Mesenchymal stem cell (in vitro differentiated cells and primary cell): ENCODE results near the gene SLC13A5.
A peak's percentile ranks its signal among the peaks of the same experiment; 100 is the strongest.

Experiments used
- DNase-seq: peaks from one replicate; pipeline ENCODE4 v3.0.0-alpha.2; 2013
- H2AFZ ChIP-seq: one replicate; pipeline ENCODE4 v1.6.1; 2013; ENCODE audit warnings: low read depth, mild to moderate bottlenecking, control low read depth, inconsistent platforms, low read length, moderate library complexity
- H2AK5ac ChIP-seq: 2 replicates; pipeline ENCODE4 v1.6.1; 2013; ENCODE audit warnings: low read length, moderate library complexity, mild to moderate bottlenecking, inconsistent platforms; ENCODE audit not compliant: severe bottlenecking
- H2BK120ac ChIP-seq: one replicate; pipeline ENCODE4 v1.6.1; 2013; ENCODE audit warnings: low read depth, mild to moderate bottlenecking, inconsistent platforms, low read length, moderate library complexity
- H2BK12ac ChIP-seq, 2 experiments: one replicate each; pipeline ENCODE4 v1.6.1; 2013; ENCODE audit warnings: inconsistent platforms in 2 of 2, low read length in 2 of 2, mild to moderate bottlenecking in 2 of 2, moderate library complexity in 2 of 2, control low read depth in 1 of 2
- H2BK15ac ChIP-seq: one replicate; pipeline ENCODE4 v1.6.1; 2013; ENCODE audit warnings: mild to moderate bottlenecking, low read depth, inconsistent platforms; ENCODE audit not compliant: poor library complexity, severe bottlenecking
- H2BK5ac ChIP-seq: 2 replicates; pipeline ENCODE4 v1.6.1; 2013; ENCODE audit warnings: low read depth, mild to moderate bottlenecking, low read length, control low read depth, inconsistent platforms; ENCODE audit not compliant: poor library complexity, severe bottlenecking
- H3K14ac ChIP-seq, 2 experiments: one replicate each; pipeline ENCODE4 v1.6.1; 2013; ENCODE audit warnings: inconsistent platforms in 2 of 2, low read length in 2 of 2, control low read depth in 1 of 2, mild to moderate bottlenecking in 1 of 2, moderate library complexity in 1 of 2
- H3K18ac ChIP-seq, 2 experiments: one replicate each; pipeline ENCODE4 v1.6.1; 2013; ENCODE audit warnings: inconsistent platforms in 2 of 2, low read length in 2 of 2, control low read depth in 1 of 2, low read depth in 1 of 2, mild to moderate bottlenecking in 1 of 2
- H3K23ac ChIP-seq, 2 experiments: one replicate each; pipeline ENCODE4 v1.6.1; 2013; ENCODE audit warnings: inconsistent platforms in 2 of 2, low read length in 2 of 2, mild to moderate bottlenecking in 2 of 2, moderate library complexity in 2 of 2, control low read depth in 1 of 2
- H3K27ac ChIP-seq: 2 replicates; pipeline ENCODE4 v1.5.1; 2013; ENCODE audit warnings: mild to moderate bottlenecking, moderate library complexity, low read length, control low read depth, inconsistent platforms; ENCODE audit not compliant: poor library complexity, severe bottlenecking
- H3K27me3 ChIP-seq, 2 experiments: 2 replicates each; pipeline versions ENCODE4 v1.6.1 to v1.7.0; 2013; ENCODE audit warnings: low read length in 2 of 2, mild to moderate bottlenecking in 2 of 2, moderate library complexity in 2 of 2, control low read depth in 1 of 2, inconsistent platforms in 1 of 2; ENCODE audit not compliant: control insufficient read depth in 1 of 2, insufficient read depth in 1 of 2
- H3K36me3 ChIP-seq, 2 experiments: 2 replicates each; pipeline versions ENCODE4 v1.6.1 to v1.7.0; 2013; ENCODE audit warnings: low read length in 2 of 2, control low read depth in 1 of 2, inconsistent platforms in 1 of 2, low read depth in 1 of 2, mild to moderate bottlenecking in 1 of 2; ENCODE audit not compliant: insufficient read depth in 2 of 2, control insufficient read depth in 1 of 2
- H3K4ac ChIP-seq, 2 experiments: one replicate each; pipeline ENCODE4 v1.6.1; 2013; ENCODE audit warnings: inconsistent platforms in 2 of 2, low read length in 2 of 2, mild to moderate bottlenecking in 2 of 2, moderate library complexity in 2 of 2, control low read depth in 1 of 2, low read depth in 1 of 2
- H3K4me1 ChIP-seq: 2 replicates; pipeline ENCODE4 v1.6.1; 2013; ENCODE audit warnings: low read depth, low read length, control low read depth; ENCODE audit not compliant: control insufficient read depth, insufficient read depth
- H3K4me2 ChIP-seq: 2 replicates; pipeline ENCODE4 v1.6.1; 2013; ENCODE audit warnings: low read length, mild to moderate bottlenecking, inconsistent platforms; ENCODE audit not compliant: poor library complexity, severe bottlenecking
- H3K4me3 ChIP-seq, 2 experiments: 2 replicates each; pipeline versions ENCODE4 v1.5.1 to v1.7.0; 2013; ENCODE audit warnings: low read length in 2 of 2, mild to moderate bottlenecking in 2 of 2, control low read depth in 1 of 2, low read depth in 1 of 2; ENCODE audit not compliant: insufficient read depth in 1 of 2
- H3K79me1 ChIP-seq: replicated peaks from 2 replicates; pipeline ENCODE4 v1.6.1; 2013; ENCODE audit warnings: mild to moderate bottlenecking, control low read depth, low read length, inconsistent platforms; ENCODE audit not compliant: poor library complexity, severe bottlenecking
- H3K9ac ChIP-seq: 2 replicates; pipeline ENCODE4 v1.7.0; 2013; ENCODE audit warnings: mild to moderate bottlenecking, low read length, moderate library complexity
- H3K9me3 ChIP-seq: 2 replicates; pipeline ENCODE4 v1.7.0; 2013; ENCODE audit warnings: mild to moderate bottlenecking, low read length; ENCODE audit not compliant: control insufficient read depth
- H4K8ac ChIP-seq: one replicate; pipeline ENCODE4 v1.6.1; 2013; ENCODE audit warnings: inconsistent platforms, mild to moderate bottlenecking, low read length, moderate library complexity
- H4K91ac ChIP-seq: one replicate; pipeline ENCODE4 v1.6.1; 2013; ENCODE audit warnings: mild to moderate bottlenecking, low read length, inconsistent platforms
- WGBS: methylation state at CpG from one replicate; pipeline ENCODE4 v1.1.7; 2013; ENCODE audit warnings: mixed read lengths; 5-methylcytosine and 5-hydroxymethylcytosine counted together

Gene SLC13A5

DNA sequence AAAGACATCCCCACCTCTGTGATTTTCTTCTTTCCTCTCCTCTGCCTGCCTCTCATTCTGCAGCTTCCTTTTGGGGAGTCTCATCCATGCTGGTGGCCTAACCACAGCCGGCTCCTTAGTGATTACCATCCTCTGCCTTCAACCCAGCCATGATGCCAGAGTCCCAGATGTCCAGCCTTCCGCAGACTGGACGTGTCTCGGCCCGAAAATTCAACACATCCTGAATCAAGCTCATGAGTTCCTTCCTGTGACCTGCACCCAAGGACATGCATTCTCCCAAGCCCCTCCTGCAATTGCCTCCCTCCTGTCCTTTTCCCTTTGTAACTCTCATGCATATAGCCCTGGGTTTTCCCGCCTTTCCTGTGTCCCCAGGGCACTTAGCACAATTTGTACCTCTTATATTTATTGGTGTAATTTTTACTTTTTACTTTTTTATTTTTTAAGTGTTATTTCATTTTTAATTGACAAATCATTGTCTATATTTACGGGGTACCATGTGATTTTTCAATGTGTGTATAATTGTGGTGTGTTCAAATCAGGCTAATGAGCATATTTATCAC lies 1.2 kb upstream of the SLC13A5 start:
- peaks cover 12% of the 10 kb centered on the region for H3K9me3 ChIP-seq
- no peak overlapping the region for H3K23ac ChIP-seq
- H2AK5ac ChIP-seq: no peak overlapping the region
- H3K27ac ChIP-seq: no peak overlapping the region
- H3K4me3 ChIP-seq: no peak overlapping the region
- no peak overlapping the region for H3K18ac ChIP-seq
- peaks cover 47 to 56% of the 10 kb centered on the region in 2 experiments for H3K27me3 ChIP-seq
- no peak overlapping the region for H3K14ac ChIP-seq
- H3K36me3 ChIP-seq: no peaks in the 10 kb centered on the region
- DNase-seq: no peak
- no peak overlapping the region for H3K4me2 ChIP-seq
- H3K4ac ChIP-seq: no peak overlapping the region
- H3K4me1 ChIP-seq: peaks cover 9% of the 10 kb centered on the region
- no peak overlapping the region for H4K91ac ChIP-seq
- 76% methylated on average over 5 of the region's 7 CpGs for WGBS
- no peak overlapping the region for H4K8ac ChIP-seq
- no peak overlapping the region for H2BK5ac ChIP-seq
- no peak overlapping the region for H2BK15ac ChIP-seq
- H2AFZ ChIP-seq: no peak overlapping the region
- H2BK120ac ChIP-seq: no peak overlapping the region
- H3K79me1 ChIP-seq: no peaks in the 10 kb centered on the region
- no peak overlapping the region for H3K9ac ChIP-seq
- no peak overlapping the region for H2BK12ac ChIP-seq

GRCh38 chr17:6713918-6714271 lies 726 bp upstream of the SLC13A5 start:
- Histone ChIP-seq H4K91ac (no peak overlapping the region), H3K27me3 (peaks cover 46 to 54% of the 10 kb centered on the region in 2 experiments), H2BK12ac (no peak overlapping the region), H3K23ac (no peak overlapping the region), H4K8ac (no peak overlapping the region), H3K9me3 (peaks cover 12% of the 10 kb centered on the region), H3K36me3 (no peaks in the 10 kb centered on the region), H2BK120ac (no peak overlapping the region), H2BK5ac (no peak overlapping the region), H2BK15ac (no peak overlapping the region), H3K9ac (no peak overlapping the region), H3K4me3 (no peak overlapping the region), H3K4ac (no peak overlapping the region), H3K14ac (no peak overlapping the region), H3K27ac (no peak overlapping the region), H2AFZ (peak overlapping the region; percentile 44), H3K4me2 (no peak overlapping the region), H3K4me1 (peaks cover 9% of the 10 kb centered on the region), H3K18ac (peak overlapping the region in 1 of 2 experiments; percentile 19), H2AK5ac (no peak overlapping the region), H3K79me1 (no peaks in the 10 kb centered on the region)
- DNase-seq: no peak
- 8% methylated on average over 29 of the region's 29 CpGs for WGBS

GRCh38 chr17:6712854-6713129 lies 377 bp downstream of the SLC13A5 start:
- 26% methylated on average over 13 of the region's 14 CpGs for WGBS

DNA sequence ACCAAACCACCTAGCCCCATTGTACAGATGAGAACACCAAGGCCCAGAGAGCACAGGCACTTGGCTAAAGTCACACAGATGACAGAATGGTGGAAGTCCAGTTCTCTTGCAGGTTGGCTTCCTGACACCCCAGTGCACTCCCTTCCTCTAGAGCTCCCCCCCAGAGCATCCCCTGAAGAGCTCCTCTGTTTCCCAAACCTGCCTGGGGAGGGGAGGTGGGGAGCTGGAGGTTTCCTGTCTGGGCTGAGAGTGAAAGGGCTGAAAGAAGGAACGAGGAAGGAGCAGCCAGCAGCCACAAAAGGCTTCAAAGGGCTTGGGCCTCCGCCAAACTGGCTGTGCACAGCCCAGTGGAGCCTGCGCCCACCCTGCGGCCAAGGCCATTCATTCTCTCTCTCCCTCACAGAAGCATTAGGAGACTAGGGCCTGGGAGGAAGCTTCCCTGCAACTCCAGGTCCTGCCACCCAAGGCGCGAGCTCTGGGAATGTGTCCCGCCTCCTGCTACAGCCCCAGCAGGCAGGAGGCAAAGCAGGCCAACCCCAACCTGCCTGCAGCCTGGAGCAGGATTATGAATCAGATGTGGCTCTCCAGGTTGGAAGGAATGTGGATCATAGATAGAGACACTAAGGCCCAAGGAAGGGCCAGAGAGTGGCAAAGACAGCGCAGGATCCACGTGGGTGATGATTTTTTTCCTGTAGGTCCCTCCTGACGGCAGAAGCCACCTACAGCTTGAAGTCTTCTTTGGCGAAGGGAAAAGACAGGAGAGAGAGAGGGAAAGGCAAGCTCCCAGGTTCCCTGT lies 913 bp downstream of the SLC13A5 start:
- Histone ChIP-seq H2AK5ac (no peak overlapping the region), H3K23ac (no peak overlapping the region), H3K79me1 (no peaks in the 10 kb centered on the region), H3K27ac (no peak overlapping the region), H3K27me3 (peaks cover 46 to 69% of the 10 kb centered on the region in 2 experiments), H3K9me3 (peaks cover 12% of the 10 kb centered on the region), H3K18ac (no peak overlapping the region), H3K4me2 (no peak overlapping the region), H2BK120ac (no peak overlapping the region), H4K8ac (no peak overlapping the region), H2BK12ac (no peak overlapping the region), H4K91ac (peak overlapping the region; percentile 46), H3K4ac (no peak overlapping the region), H2BK5ac (no peak overlapping the region), H2AFZ (no peak overlapping the region), H2BK15ac (no peak overlapping the region), H3K4me1 (peaks cover 9% of the 10 kb centered on the region), H3K9ac (no peak overlapping the region), H3K4me3 (no peak overlapping the region), H3K36me3 (no peaks in the 10 kb centered on the region), H3K14ac (no peak overlapping the region)
- no peak for DNase-seq
- 44% methylated on average over 11 of the region's 11 CpGs for WGBS

More at GRCh38 chr17:6712854-6713129, 377 bp downstream of the SLC13A5 start:
- no peak overlapping the region for H2BK15ac ChIP-seq
- H3K9ac ChIP-seq: no peak overlapping the region
- H3K27ac ChIP-seq: no peak overlapping the region
- no peak overlapping the region for H2BK120ac ChIP-seq
- no peak overlapping the region for H3K4ac ChIP-seq
- peaks cover 12% of the 10 kb centered on the region for H3K9me3 ChIP-seq
- no peak overlapping the region for H3K18ac ChIP-seq
- H4K8ac ChIP-seq: no peak overlapping the region
- H2AFZ ChIP-seq: no peak overlapping the region
- H3K4me3 ChIP-seq: no peak overlapping the region
- H3K27me3 ChIP-seq: peaks cover 46 to 63% of the 10 kb centered on the region in 2 experiments
- H2BK12ac ChIP-seq: no peak overlapping the region
- H3K79me1 ChIP-seq: no peaks in the 10 kb centered on the region
- H3K23ac ChIP-seq: no peak overlapping the region
- H3K14ac ChIP-seq: no peak overlapping the region
- H2BK5ac ChIP-seq: no peak overlapping the region
- H2AK5ac ChIP-seq: no peak overlapping the region
- no peak overlapping the region for H4K91ac ChIP-seq
- no peak for DNase-seq
- peaks cover 9% of the 10 kb centered on the region for H3K4me1 ChIP-seq
- no peaks in the 10 kb centered on the region for H3K36me3 ChIP-seq
- H3K4me2 ChIP-seq: no peak overlapping the region
